Esophagus squamous epithelium (tissue), 5 donors: ENCODE results near the gene ARHGAP28. TPM values are rescaled to one million over a fixed set of nuclear protein-coding genes. Genes with fewer than 3 reads are reported as not detected.

ENCODE experiments used
- DNase-seq: peaks from one replicate; lab custom pipeline; 2025; lab: John Stamatoyannopoulos, UW
- H3K27ac ChIP-seq, 4 donors: fragments of 200-600 bp; sonication (generic); one replicate each; pipeline ENCODE4 v1.5.1; 2016 to 2019; ENCODE audit warnings: mild to moderate bottlenecking in 1 of 4
- H3K27me3 ChIP-seq, 4 donors: fragments of 200-600 bp; sonication (generic); 1 replicate in 3 of 4; 2 replicates in 1 of 4; pipeline versions ENCODE4 v1.5.1 to v1.6.0; 2017 to 2021; ENCODE audit warnings: antibody characterized with exemption in 1 of 4
- H3K36me3 ChIP-seq, 3 donors: fragments of 200-600 bp; sonication (generic); one replicate each; pipeline ENCODE4 v1.5.1; 2016 to 2019
- H3K4me1 ChIP-seq, 3 donors: fragments of 200-600 bp; sonication (generic); one replicate each; pipeline ENCODE4 v1.5.1; 2017 to 2019
- H3K4me3 ChIP-seq, 4 donors: fragments of 200-600 bp; sonication (generic); 1 replicate in 3 of 4; 2 replicates in 1 of 4; pipeline ENCODE4 v1.5.1; 2016 to 2019; ENCODE audit warnings: mild to moderate bottlenecking in 2 of 4, moderate library complexity in 1 of 4
- H3K9me3 ChIP-seq, 3 donors: fragments of 200-600 bp; sonication (generic); one replicate each; pipeline ENCODE4 v1.5.1; 2016 to 2019
- POLR2A ChIP-seq, 4 donors: fragments of 450-650 bp; IDR thresholded peaks; one replicate each; pipeline ENCODE4 v1.6.1; 2017; ENCODE audit warnings: antibody characterized with exemption in 4 of 4, mild to moderate bottlenecking in 4 of 4, moderate library complexity in 3 of 4
- WGBS, 2 donors: methylation state at CpG; one replicate each; pipeline ENCODE4 v1.1.5; 2018; 5-methylcytosine and 5-hydroxymethylcytosine counted together
- intact Hi-C: fragments of 100-400 bp; cut with DNase I; formaldehyde crosslinking; loops from one replicate; pipeline ENCODE4 v1.15.0; 2022
- total RNA-seq, 4 donors: library from RNA; depleted of rRNA; stranded (reverse); fragments of >200 nt; gene quantifications; one replicate each; pipeline ENCODE4 v1.1.0, GENCODE V29; 2016
- TF ChIP-seq, protein P1 (sequence below), 6 experiments: fragments of 450-650 bp in 4 of 6; fragments of 200-600 bp in 2 of 6; sonication (generic) in 2 of 6; IDR thresholded peaks; one replicate each; pipeline ENCODE4 v1.5.1; 2016 to 2019; ENCODE audit warnings: antibody characterized with exemption in 6 of 6, mild to moderate bottlenecking in 4 of 6, moderate library complexity in 4 of 6
- donor health status: DM: yes; HTN: yes; CAD: no.

The ARHGAP28 gene
- total RNA-seq, 4 donors from 2014 or later: 1.2 to 4.8 (median 3.4) TPM

- Histone ChIP-seq H3K27me3 (no peaks in the 10 kb centered on the region), H3K27ac (no peak overlapping the region), H3K4me3 (no peak overlapping the region), H3K9me3 (no peaks in the 10 kb centered on the region), H3K36me3 (no peaks in the 10 kb centered on the region), H3K4me1 (no peaks in the 10 kb centered on the region)
- TF ChIP-seq POLR2A (IDR thresholded peaks at IDR 0.05): no peak
- TF ChIP-seq, protein P1, sequence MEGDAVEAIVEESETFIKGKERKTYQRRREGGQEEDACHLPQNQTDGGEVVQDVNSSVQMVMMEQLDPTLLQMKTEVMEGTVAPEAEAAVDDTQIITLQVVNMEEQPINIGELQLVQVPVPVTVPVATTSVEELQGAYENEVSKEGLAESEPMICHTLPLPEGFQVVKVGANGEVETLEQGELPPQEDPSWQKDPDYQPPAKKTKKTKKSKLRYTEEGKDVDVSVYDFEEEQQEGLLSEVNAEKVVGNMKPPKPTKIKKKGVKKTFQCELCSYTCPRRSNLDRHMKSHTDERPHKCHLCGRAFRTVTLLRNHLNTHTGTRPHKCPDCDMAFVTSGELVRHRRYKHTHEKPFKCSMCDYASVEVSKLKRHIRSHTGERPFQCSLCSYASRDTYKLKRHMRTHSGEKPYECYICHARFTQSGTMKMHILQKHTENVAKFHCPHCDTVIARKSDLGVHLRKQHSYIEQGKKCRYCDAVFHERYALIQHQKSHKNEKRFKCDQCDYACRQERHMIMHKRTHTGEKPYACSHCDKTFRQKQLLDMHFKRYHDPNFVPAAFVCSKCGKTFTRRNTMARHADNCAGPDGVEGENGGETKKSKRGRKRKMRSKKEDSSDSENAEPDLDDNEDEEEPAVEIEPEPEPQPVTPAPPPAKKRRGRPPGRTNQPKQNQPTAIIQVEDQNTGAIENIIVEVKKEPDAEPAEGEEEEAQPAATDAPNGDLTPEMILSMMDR (IDR thresholded peaks at IDR 0.05): no peak
- WGBS, 2 donors: 88 to 94% methylated on average over 7 to 8 of the region's 9 CpGs
- DNase-seq: no peak
- intact Hi-C loops: no loop called here
Measured at GRCh38 chr18:6940451-6940850, 210.9 kb downstream of the ARHGAP28 start.

GRCh38 chr18:6941996-6942395, 212.5 kb downstream of the ARHGAP28 start:
- 72 to 82% methylated on average over 11 of the region's 11 CpGs for WGBS, 2 donors
- no peaks in the 10 kb centered on the region for H3K27me3 ChIP-seq
- no peaks in the 10 kb centered on the region for H3K36me3 ChIP-seq
- no peak for DNase-seq
- intact Hi-C loops: no loop called here
- no peaks in the 10 kb centered on the region for H3K9me3 ChIP-seq
- TF ChIP-seq POLR2A (IDR thresholded peaks at IDR 0.05): no peak
- TF ChIP-seq, protein P1 (IDR thresholded peaks at IDR 0.05): no peak
- H3K4me1 ChIP-seq: no peaks in the 10 kb centered on the region
- H3K27ac ChIP-seq: no peak overlapping the region
- H3K4me3 ChIP-seq: no peak overlapping the region

GRCh38 chr18:6942742-6943141, 213.2 kb downstream of the ARHGAP28 start:
- Histone ChIP-seq H3K36me3 (no peaks in the 10 kb centered on the region), H3K4me3 (no peak overlapping the region), H3K4me1 (no peaks in the 10 kb centered on the region), H3K27me3 (no peaks in the 10 kb centered on the region), H3K9me3 (no peaks in the 10 kb centered on the region), H3K27ac (no peak overlapping the region)
- 82 to 84% methylated on average over 3 of the region's 3 CpGs for WGBS, 2 donors
- intact Hi-C loops: no loop called here
- no peak for TF ChIP-seq POLR2A (IDR thresholded peaks at IDR 0.05)
- TF ChIP-seq, protein P1 (IDR thresholded peaks at IDR 0.05): no peak
- no peak for DNase-seq

DNA sequence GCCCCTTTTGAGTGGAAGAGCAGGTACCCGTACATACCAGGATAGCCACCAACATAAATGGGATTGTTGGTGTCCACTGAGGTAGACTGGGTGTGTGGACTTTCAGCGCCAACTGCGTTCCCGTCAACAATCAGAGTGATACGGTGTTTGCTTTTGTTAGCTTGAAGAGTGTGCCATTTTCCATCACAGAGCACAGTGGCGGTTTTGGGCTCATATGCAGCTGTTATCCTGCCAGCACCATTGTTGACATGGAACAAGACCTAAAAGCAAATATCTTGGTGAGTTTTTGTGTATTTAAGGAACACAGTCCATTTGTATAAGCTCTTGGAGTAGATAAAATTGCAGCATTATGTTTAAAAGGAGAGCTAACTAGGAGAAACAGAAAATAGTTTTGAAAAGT, 213.6 kb downstream of the ARHGAP28 start:
- no peak overlapping the region for H3K27ac ChIP-seq
- no peak for DNase-seq

GRCh38 chr18:6947338-6948030, 218.0 kb downstream of the ARHGAP28 start:
- no peaks in the 10 kb centered on the region for H3K27me3 ChIP-seq
- intact Hi-C loops: no loop called here
- H3K36me3 ChIP-seq: no peaks in the 10 kb centered on the region
- 76 to 79% methylated on average over 7 to 10 of the region's 10 CpGs for WGBS, 2 donors
- no peak overlapping the region for H3K4me3 ChIP-seq
- H3K4me1 ChIP-seq: no peaks in the 10 kb centered on the region
- TF ChIP-seq, protein P1 (IDR thresholded peaks at IDR 0.05): no peak
- no peak for TF ChIP-seq POLR2A (IDR thresholded peaks at IDR 0.05)
- no peak for DNase-seq
- H3K27ac ChIP-seq: no peak overlapping the region
- H3K9me3 ChIP-seq: no peaks in the 10 kb centered on the region

More for the DNA sequence above, 213.6 kb downstream of the ARHGAP28 start:
- Histone ChIP-seq H3K9me3 (no peaks in the 10 kb centered on the region), H3K36me3 (no peaks in the 10 kb centered on the region), H3K4me1 (no peaks in the 10 kb centered on the region), H3K4me3 (no peak overlapping the region), H3K27me3 (no peaks in the 10 kb centered on the region)
- TF ChIP-seq, protein P1 (IDR thresholded peaks at IDR 0.05): no peak
- no peak for TF ChIP-seq POLR2A (IDR thresholded peaks at IDR 0.05)
- WGBS, 2 donors: 77 to 88% methylated on average over 6 of the region's 6 CpGs
- intact Hi-C loops: no loop called here
